ENCODE data around the gene CDH13.

The CDH13 gene

DNA sequence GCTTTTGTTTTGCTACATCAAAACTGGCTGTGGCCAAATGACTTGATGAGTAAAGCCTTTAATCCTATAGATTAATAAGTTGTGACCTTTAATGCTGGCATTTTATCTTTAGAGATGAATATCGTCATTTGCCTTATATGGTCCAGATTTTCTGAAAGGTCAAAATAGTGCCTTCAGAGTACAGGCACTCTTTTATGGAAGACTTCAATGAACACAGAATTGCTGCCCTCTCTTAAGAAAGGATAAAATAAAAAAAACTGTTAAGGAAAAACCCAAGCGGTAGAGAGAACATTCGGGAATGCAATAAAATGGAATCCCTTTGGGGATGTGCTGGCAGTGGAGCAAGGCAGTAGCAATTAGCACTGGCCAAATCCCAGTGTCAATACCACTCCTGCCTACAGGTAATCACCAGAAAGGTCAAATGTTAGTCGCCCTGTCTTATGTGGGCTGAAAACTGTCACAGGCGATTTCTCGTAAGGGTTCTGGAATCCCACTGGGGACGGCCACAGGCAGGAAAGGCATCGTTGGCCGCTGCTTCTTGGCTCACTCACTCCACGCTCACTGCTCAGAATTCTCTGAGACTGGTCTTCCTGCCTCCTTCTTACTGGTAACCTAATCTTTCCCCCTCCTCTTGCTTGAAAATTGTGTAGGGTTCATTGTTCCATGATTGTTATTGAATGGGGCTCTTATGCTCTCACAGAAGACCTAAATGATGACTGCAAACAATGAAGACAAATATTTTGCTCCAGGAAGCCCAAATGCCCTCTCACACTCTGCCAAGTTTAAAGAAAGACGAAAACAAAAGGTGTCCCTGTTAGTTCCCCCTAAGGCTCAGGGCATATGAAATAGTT lies 1135.6 kb downstream of the CDH13 start:
- H3K4me3 ChIP-seq (replicated peaks; ENCODE audit: low read depth, low read length), result no peak overlapping the region
- TF ChIP-seq, protein P1, sequence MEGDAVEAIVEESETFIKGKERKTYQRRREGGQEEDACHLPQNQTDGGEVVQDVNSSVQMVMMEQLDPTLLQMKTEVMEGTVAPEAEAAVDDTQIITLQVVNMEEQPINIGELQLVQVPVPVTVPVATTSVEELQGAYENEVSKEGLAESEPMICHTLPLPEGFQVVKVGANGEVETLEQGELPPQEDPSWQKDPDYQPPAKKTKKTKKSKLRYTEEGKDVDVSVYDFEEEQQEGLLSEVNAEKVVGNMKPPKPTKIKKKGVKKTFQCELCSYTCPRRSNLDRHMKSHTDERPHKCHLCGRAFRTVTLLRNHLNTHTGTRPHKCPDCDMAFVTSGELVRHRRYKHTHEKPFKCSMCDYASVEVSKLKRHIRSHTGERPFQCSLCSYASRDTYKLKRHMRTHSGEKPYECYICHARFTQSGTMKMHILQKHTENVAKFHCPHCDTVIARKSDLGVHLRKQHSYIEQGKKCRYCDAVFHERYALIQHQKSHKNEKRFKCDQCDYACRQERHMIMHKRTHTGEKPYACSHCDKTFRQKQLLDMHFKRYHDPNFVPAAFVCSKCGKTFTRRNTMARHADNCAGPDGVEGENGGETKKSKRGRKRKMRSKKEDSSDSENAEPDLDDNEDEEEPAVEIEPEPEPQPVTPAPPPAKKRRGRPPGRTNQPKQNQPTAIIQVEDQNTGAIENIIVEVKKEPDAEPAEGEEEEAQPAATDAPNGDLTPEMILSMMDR (IDR thresholded peaks at IDR 0.05; ENCODE audit: insufficient read depth, low read length, poor library complexity, severe bottlenecking), result no peak
- H3K27me3 ChIP-seq (replicated peaks; ENCODE audit: control insufficient read depth, insufficient read depth, low read length), result no peaks in the 10 kb centered on the region
- no peaks in the 10 kb centered on the region for H3K36me3 ChIP-seq (ENCODE audit: control insufficient read depth, insufficient read depth, low read length)
- no peak for DNase-seq (ENCODE audit: extremely low read depth, insufficient read length)

DNA sequence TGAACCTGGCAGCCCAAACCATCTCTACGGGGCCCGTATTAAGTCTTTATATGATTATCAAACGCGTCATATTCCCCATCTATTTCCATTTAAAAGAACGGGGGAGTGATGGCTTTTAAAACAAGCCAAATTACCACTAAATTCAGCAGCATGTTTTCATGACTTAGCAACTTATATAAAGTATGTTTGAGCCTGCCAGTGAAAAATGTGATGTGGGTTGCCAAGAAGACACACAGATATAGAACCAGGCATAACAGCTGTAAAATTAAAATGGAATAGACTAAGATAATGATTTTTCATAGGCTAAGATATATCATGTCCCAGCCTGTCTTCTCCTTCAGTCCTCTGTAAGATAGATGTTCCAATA lies 1136.2 kb downstream of the CDH13 start:
- TF ChIP-seq, protein P1 (IDR thresholded peaks at IDR 0.05; ENCODE audit: insufficient read depth, low read length, poor library complexity, severe bottlenecking), result no peak
- Histone ChIP-seq H3K4me3 (replicated peaks; ENCODE audit: low read depth, low read length) (no peak overlapping the region), H3K27me3 (replicated peaks; ENCODE audit: control insufficient read depth, insufficient read depth, low read length) (no peaks in the 10 kb centered on the region), H3K36me3 (ENCODE audit: control insufficient read depth, insufficient read depth, low read length) (no peaks in the 10 kb centered on the region)
- DNase-seq (ENCODE audit: extremely low read depth, insufficient read length), result no peak

DNA sequence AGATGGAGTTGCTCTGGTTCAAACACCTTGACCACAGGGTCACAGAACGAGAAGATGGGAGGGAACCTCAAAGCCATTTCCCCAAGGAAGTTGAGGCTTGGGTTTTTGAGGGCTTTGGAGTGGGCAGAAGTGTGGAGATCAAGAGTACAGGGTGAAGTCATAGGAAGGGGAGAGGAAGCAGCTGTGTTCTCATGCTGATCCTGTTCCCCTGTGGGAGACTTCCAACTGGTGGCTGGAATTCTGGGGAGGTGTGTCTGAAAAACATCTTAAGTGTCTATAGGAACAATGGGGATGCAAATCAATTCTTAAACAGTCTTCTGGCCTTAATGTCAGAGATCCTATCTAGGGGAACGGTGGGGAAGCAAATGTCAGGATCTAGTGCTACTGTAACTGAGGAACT lies 1142.2 kb downstream of the CDH13 start:
- TF ChIP-seq, protein P1 (IDR thresholded peaks at IDR 0.05; ENCODE audit: insufficient read depth, low read length, poor library complexity, severe bottlenecking), result no peak
- H3K36me3 ChIP-seq (ENCODE audit: control insufficient read depth, insufficient read depth, low read length), result no peaks in the 10 kb centered on the region
- no peaks in the 10 kb centered on the region; the same call in 1 of the 2 replicates for H3K27me3 ChIP-seq (replicated peaks; ENCODE audit: control insufficient read depth, insufficient read depth, low read length)
- no peak overlapping the region for H3K4me3 ChIP-seq (replicated peaks; ENCODE audit: low read depth, low read length)
- no peak for DNase-seq (ENCODE audit: extremely low read depth, insufficient read length)

DNA sequence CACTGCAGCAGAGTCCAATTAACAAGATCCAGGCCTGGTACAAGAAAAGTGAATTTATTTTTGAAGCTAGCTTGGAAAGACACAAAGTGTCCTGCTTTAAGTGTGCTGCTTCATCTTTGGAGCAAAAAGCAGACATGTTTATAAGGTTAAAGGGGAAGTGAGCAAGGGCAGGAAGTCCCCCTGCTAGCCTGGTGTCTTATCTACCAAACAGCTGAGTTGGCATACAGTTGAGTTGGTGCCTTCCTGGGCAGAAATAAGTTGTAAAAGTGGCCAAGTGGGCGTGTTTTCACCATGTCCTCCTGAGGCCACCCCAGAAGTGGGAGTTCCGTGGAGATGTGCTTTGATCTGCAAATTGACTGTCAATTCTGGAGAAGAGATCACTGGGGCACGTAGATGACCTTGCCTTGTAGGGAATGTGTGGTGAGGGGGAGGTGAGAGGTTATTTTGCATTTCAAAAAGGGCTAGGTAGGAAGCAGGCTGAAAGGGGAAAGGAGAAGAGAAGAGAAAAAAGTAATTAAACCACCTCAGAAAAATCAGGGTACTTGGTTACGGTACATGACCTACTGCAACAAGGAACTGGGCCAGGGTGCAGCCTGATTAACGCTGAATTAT lies 1142.7 kb downstream of the CDH13 start:
- Histone ChIP-seq H3K27me3 (replicated peaks; ENCODE audit: control insufficient read depth, insufficient read depth, low read length) (no peaks in the 10 kb centered on the region; the same call in 1 of the 2 replicates), H3K4me3 (replicated peaks; ENCODE audit: low read depth, low read length) (no peak overlapping the region), H3K36me3 (ENCODE audit: control insufficient read depth, insufficient read depth, low read length) (no peaks in the 10 kb centered on the region)
- TF ChIP-seq, protein P1 (IDR thresholded peaks at IDR 0.05; ENCODE audit: insufficient read depth, low read length, poor library complexity, severe bottlenecking), result no peak
- no peak for DNase-seq (ENCODE audit: extremely low read depth, insufficient read length)

DNA sequence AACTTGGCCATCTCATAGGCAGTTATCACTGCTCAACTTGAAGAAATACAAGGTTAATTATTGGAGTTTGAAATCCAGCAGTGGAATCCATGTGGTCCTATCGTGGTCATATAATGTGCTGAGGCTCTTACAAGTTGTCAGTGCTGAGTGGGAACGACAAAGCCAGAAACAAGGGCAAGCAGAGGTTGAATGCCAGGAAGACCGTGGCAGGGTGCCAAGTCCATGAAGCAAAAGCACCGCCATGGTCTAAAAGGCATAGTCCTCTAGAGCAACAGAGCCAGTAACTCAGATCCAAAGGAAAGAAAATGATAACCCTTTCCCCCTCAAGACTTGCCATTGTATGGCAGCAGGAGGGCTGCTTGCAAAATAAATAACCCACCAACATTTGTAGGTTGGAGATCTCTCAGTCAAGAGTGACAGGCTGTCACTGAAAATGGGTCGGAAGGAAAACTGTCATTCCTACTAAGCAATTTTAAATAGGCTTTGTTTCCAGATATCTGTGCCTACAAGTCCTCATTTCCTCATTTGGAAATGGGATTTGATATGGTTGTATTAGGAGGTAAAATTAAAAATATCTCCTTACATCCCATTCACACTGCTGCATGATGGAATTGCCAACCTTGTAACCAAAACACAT lies 1144.7 kb downstream of the CDH13 start:
- no peak overlapping the region for H3K4me3 ChIP-seq (replicated peaks; ENCODE audit: low read depth, low read length)
- H3K27me3 ChIP-seq (replicated peaks; ENCODE audit: control insufficient read depth, insufficient read depth, low read length), result no peaks in the 10 kb centered on the region; the same call in 1 of the 2 replicates
- DNase-seq (ENCODE audit: extremely low read depth, insufficient read length), result no peak
- no peaks in the 10 kb centered on the region for H3K36me3 ChIP-seq (ENCODE audit: control insufficient read depth, insufficient read depth, low read length)
- TF ChIP-seq, protein P1 (IDR thresholded peaks at IDR 0.05; ENCODE audit: insufficient read depth, low read length, poor library complexity, severe bottlenecking), result no peak
